ENCODE data around the gene CC2D1A.
"Not testable (repeated sequence)": the region's sequence is repeated elsewhere in the genome, so short reads cannot be mapped to it uniquely, and the experiment has no call there.

Gene CC2D1A

DNA sequence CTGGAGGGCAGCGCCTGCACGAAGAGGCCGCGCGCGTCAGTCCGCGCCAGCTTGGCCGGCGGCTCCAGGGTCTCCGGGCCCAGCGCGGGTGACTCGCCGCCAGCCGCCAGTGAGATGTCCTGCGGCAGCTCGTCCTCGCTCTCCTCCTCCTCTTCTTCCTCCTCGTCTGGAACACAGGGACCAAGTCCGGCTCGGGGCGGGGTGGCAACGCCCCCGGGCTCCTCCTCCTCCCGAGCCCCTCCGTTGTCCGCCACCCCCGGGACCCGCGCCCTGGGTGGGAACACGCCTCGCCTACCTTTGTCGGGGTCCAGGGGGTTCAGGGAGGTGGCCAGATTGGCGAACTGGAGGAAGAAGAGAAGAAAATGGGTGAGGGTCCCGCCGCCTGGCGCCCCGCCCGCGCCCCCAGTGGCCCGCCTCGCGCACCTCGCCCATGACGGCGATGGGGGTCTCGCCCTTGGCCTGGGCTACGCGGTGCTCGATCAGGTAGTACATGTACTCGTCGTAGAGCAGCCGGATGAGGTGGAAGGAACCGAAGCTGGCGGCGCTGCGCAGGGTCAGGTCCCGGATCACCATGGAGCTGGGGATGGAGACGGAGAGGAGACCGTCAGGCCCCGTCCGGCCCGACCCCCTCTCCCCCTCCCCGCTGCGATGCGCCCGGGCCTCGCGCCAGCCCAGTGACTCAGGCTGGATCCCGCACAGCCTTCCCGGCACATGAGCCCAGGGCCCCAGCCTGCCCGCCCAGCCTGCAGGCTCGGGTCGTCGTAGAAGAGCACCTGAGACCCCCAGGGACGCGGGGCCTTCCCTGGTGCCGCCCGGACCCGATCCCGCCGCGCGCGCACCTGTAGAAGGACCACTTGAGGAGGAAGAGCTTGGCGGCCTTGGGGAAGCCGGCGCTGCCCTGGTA is 57.0 kb downstream of the CC2D1A start:
- no peak for DNase-seq (ENCODE audit: low read depth)

DNA sequence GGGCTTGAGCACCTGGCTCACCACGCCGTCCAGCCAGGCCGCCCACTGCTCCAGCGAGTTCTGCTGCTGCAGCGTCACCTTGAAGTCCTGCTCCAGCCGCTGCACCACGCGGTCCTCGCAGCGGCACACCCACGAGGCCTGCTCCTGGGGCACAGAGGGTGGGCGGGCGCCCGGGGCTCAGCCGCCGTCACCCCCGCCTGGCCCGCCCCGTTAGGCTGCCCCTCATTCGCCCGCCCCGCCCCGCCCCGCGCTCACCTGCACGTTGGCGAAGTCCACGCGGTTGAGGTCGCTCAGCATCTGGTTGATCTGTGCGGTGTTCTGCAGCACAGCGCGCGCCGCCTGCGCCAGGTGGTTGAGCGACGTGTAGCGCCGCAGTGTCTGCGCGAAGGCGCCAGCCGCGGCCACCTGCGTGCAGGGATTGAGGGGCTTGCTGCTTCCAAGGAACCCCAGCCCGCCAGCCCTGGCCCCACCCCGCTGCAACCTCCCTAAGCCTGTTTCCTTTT is 57.7 kb downstream of the CC2D1A start:
- no peak for DNase-seq (ENCODE audit: low read depth)

DNA sequence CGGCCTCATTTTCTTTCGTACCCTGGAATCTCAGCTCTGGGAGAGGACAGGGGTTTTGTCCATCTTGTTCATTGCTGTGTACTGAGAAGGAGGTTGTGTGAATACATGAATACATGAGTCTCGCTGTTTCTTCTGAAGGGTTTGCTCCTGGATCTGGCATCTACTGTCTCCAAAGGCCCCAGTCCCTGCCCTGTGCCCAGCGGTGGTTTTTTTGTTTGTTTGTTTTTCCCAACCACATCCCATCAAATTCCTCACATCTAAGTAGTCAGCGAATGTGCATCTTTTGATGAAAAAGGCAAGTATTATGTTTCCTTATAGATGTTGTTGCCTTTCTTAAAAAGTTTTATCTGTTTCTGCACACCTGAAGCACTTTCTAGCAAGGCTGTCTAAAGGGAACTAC is 58.8 kb downstream of the CC2D1A start:
- no peak for DNase-seq (ENCODE audit: low read depth)

DNA sequence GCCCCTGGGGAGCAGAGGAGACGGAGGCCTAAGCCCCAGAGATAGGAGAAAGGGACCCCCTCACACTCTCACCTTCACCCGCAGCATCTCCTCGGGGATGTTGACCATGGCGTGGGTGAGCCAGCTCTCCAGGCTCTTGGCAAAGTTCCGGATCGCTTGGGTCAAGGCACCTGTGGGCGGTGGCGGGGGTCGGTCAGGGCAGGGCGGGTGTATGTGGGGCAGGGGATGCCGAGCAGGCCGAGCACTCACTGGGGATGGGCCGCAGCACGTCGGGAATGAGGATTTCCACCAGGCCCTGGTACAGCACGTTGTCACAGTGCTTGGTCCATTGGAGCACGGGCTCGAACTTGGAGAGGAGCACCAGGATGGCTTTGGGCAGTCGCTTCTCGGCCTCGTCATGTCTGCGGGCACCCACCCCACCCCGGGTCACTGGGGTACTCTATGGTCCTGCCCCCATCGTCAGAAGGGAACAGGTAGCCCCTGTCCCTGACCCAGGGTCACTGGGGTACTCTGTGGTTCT is 59.4 kb downstream of the CC2D1A start:
- DNase-seq (ENCODE audit: low read depth), result no peak

DNA sequence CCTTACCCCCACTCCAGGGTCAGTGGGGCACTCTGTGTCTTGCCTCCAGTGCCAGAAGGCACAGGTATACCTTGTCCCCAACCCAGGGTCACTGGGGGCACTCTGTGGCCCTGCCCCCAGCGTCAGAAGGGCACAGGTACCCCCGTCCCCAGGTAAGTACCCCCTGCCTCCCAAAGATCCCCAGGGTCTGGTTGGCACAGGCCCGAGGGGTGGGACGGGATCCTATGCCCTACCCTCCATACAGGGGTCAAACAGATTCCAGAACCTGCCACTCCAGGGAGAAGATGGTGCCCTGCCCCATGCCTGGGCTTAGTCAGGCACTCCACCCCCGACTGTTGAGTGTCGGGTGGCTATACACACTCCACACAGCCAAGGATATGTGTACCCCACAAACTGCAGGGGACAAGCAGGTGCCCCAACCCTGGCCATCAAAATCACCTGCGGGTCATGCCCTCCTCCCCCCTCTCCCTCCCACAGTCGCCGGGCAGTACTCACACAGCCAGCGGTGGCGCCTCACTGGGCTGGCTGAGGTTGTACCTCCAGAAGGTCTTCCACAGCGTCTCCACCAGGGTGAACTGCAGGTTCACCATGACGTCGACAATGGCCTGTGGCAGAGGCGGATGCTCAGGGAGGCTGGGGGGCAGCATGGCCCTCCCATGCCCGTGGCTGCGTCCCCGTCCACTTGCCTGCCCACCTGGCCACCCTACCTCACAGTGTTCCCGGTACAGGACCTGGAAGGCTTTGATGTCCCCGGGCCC is 60.1 kb downstream of the CC2D1A start:
- DNase-seq (ENCODE audit: low read depth), result no peak

DNA sequence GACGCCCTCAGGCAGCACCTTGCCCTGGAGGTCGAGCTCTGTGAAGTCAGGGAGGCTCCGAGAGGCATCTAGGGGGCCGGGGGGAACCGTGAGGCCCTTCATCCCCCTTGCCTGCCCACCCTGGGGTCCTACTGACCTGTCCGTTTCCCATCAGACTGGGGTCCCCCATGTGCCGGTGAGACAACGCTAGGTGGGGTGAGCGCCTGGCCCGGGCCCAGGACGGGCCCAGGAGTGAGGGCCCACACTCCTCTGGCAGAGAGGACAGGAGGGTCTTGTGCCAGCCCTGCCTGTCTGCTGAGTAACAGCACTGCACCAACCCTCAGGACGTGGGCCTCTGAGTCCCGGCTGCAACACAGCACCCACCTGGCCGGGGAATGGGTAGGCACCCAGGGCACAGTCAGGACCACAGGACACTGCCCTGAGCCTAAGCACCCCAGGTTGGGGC is 60.7 kb downstream of the CC2D1A start:
- DNase-seq (ENCODE audit: low read depth), result no peak

DNA sequence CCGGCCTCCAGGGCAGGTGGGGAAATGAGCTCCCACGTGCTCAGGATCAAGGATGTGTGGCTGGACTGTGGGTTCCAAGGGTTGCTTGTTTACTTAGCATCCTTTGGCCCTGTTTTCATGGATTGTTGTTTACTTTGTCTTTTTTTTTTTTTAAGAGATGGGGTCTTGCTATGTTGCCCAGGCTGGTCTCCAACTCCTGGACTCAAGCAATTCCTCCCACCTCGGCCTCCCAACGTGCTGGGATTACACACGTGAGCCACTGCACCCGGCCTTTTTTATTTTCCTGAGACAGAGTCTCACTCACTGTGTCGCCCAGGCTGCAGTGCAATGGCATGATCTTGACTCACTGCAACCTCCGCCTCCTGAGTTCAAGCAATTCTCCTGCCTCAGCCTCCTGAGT is 61.2 kb downstream of the CC2D1A start:
- not testable (repeated sequence) for DNase-seq (ENCODE audit: low read depth)

DNA sequence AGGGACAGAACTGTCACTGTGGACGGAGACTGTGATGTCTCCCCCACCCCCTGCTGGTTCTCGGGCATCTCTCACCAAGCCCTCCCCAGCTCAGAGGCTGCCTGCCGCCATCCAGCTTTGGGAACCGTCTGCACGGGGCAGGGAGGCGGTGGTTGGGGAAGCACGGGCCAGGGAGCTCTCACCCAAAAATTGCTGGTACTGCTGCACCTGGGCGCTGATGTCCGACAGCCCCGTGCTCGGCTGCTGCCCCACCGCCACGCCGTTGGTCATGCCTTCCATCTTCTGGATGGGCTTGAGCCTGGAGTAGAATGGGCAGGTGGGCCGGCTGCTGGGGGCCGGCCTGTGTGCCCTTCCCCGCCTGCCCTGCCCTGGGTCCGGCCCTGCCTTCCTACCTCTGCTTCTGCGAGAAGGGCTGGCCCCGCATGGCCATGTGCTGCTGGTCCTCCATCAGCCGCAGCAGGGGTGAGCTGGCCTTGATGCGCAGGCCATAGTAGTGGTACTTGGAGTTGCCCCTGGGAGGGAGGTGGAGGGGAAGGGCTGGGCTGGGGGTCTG is 62.5 kb downstream of the CC2D1A start:
- DNase-seq (ENCODE audit: low read depth), result no peak

DNA sequence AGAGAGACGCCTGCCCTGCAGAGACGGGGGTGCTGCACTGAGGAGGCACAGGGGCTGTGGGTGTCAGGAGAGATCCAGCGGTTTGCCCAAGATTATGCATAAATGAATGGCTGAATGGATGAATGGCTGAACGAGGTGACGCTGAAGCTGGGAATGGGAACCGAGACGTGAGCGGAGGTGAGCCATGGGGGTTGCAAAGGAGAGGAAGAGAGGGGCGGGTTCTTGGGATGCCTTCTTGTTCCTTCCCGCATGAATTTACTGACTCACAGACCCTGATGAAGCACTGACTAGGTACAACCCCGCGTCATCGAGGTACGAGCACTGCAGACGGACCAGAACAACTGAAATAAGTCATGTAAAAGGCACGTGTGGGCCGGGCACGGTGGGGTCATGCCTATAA is 63.0 kb downstream of the CC2D1A start:
- DNase-seq (ENCODE audit: low read depth), result no peak

DNA sequence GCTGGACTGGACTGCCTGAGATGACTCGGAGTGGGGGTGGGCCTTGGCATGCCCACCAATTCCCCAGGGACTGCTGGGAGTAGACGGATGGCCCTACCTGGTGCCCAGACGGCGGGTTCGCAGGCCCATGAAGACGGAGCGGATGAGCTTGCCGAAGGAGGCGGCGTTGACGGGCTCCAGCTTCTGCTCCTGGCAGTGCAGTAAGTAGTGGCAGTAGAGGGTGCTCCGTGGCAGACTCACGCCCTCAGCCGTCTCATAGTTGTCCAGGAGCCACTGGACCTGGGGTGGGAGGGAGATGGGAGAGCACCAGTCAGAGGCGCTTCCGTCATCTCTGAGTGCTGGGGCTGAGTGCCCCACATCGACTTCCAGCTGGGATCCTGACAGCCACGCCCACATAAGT is 63.9 kb downstream of the CC2D1A start:
- DNase-seq (ENCODE audit: low read depth), result no peak

DNA sequence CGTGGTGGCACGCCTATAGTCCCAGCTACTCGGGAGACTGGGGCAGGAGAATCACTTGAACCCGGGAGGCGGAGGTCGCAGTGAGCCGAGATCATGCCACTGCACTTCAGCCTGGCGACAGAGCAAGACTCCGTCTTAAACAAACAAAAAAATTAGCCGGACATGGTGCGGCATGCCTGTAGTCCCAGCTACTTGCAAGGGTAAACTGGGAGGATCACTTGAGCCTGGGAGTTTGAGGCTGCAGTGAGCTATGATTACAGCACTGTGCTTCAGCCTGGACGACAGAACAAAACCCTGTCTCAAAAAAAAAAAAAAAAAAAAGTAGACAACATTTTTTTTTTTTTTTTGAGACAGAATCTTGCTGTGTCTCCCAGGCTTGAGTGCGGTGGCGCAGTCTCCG is 65.9 kb downstream of the CC2D1A start:
- DNase-seq (ENCODE audit: low read depth), result not testable (repeated sequence)

DNA sequence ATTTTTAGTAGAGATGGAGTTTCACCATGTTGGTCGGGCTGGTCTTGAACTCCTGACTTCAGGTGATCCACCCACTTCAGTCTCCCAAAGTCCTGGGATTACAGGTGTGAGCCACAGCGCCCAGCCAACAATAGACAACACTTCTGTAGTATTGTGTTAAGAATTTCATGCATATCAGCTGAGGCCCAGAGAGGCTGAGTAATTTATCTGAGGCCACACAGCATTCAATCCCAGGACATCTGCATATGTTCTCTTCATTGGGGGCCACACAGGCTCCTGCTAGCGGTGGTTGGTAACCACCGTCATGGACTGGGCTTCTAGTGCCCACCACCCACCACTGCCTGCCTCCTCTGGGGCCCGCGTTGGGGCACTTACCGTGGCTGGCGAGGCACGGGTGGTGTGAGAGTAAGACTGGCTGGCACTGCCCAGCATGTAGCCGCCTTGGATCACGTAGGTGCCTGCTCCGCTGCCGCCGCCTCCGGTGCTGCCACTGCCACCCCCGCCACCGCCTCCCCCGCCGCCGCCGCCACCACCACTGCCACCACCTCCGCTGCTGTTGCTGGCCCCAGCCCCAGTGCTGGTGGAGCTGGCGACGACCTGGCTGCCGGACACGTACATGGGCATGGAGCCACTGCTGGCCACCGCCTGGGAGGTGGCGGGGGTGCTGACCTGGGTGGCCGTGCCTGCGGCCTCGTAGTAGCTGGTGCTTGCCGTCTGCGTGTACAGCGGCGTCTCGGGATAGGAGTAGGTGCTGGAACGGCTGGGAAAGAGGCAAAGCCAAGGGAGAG is 66.6 kb downstream of the CC2D1A start:
- DNase-seq (ENCODE audit: low read depth), result no peak

DNA sequence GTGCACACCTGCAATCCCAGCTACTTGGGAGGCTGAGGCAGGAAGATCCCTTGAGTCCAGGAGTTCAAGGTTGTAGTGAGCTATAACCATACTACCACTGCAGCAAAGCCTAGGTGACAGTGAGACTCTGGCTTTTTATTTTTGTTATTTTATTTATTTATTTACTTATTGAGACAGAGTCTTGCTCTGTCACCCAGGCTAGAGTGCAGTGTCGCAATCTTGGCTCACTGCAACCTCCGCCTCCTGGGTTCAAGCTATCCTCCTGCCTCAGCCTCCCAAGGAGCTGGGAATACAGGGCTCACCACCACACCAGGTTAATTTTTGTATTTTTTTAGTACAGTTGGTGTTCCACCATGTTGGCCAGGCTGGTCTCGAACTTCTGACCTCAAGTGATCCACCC is 67.5 kb downstream of the CC2D1A start:
- not testable (repeated sequence) for DNase-seq (ENCODE audit: low read depth)

DNA sequence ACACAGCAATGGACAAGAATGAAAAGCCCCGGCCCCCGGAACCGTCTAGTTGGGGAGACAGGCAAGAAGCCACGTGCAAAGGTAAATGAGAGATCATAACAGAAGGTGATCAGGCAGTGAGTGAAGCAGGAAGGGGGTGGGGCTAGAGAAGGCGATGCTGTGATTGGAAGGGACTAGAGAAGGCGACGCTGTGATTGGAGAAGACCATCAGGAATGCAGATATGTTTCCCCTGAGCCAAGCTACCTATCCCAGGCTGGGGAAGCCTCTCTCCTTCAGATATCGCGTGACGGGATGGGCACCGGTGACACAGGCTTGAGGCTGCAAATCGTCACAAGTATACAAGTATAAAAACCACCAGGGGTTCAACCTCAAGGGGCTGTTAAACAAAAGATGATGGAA is 68.1 kb downstream of the CC2D1A start:
- DNase-seq (ENCODE audit: low read depth), result no peak

DNA sequence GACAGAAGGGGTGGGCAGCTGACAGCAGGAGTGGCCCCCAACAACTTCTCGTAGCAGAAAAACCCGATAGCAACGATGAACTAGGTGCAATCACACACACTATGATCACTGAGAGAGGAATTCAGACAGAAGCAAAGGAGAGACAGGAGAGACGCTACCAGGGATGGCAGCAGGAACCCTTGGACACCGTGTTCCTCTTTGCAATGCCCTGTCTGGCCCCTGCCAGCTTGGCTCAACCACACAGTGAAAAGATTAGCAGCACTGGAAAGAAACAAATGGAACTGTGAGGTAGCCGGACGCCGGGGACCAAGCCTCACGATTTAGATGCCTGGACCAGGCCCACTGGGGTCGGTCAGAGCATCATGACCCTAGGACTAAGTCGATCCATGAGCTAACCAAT is 69.9 kb downstream of the CC2D1A start:
- no peak for DNase-seq (ENCODE audit: low read depth)

DNA sequence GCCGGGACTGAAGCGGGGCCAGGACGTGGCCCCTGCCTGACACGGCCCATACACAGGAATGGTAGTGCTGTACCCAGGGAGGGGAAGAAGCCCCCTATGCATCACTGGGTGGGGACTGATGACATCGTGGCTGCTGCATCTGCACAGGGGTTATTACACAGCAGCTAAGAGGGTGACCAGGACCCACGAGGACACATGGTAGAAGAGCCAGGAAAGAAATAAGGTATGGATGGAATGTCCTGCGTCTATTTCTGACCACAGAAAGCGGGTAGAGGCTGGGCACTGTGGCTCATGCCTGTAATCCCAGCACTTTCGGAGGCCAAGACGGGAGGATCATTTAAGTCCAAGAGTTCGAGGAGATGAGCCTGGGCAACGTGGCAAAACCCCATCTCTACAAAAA is 70.4 kb downstream of the CC2D1A start:
- no peak for DNase-seq (ENCODE audit: low read depth)

DNA sequence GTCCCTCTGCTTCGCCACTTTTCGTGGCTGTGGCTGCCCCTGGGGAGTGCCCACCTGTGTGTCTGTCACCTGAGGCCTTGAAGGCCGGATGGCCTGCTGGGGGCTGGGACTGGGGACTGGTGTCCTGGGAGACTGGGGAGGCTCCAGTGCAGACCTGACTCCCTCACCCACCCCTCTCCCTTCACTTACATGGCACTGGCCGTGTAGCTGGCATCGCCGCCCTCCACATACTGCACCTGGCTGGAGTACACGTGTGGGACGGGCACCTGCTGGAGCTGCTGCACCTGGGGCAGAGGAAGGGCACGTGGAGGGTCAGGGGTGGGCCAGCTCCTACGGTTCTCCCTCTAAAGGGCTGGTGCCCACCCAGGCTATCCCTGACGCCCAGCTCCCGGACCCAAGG is 71.8 kb downstream of the CC2D1A start:
- no peak for DNase-seq (ENCODE audit: low read depth)

DNA sequence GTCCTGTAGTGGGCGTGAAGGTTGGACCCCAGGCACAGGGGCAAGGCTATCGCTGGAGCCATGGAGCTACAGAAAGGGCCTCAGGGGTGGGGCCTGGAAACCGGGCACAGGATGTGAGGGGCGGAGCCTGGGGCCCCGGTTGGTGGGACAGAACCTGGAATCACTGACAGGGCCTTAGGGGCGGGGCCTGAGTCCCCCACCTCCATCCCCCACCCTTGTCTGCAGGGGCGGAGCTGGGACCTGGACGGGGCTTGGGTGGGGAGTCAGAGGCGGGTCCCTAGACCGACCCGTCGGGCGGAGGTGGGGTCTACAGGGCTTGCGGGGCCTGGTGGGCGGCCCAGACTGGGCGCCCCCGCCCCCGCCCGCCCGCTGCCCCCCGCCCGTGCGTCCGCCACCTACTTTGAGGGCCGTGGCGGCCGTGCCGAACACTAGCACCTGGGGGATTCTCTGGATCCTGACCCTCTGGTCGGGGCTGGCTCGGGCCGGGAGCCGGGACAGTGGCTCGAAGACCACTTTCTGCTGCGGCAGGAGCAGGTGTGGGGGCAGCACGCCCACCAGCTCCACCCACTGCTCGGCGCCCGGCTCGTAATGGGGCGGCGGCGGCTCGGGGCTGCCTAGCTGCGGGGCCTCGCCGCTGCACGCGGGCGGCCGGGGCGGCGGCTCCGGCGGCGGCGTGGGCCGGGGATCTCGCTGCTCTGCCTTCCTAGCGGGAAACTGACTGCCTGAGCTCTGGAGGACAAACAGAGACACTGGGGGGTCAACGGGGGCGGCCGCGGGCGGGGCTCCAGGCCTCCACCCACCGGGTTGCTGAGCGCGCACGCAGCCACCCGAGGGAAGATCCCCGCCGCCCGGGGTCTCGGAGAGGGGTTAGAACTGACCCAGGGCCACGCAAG is 72.6 kb downstream of the CC2D1A start:
- no peak for DNase-seq (ENCODE audit: low read depth)

DNA sequence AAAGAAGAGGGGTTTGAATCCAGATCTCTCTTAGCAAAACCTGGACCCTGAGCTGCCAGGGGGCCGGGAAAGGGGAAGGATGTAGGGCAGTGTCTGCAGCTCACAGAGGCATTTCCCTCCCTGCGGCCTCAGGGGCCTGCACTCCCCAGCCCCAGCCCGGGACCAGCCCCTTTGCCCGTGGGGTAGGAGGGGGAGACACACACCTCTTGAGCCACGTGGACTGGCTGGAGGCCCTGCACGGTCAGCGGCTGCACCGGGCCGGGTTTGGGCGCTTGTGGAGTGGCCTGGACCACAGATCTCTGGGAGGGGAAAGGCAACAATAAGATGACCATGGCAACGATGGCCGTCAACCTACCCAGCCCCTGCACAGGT is 73.2 kb downstream of the CC2D1A start:
- no peak for DNase-seq (ENCODE audit: low read depth)

DNA sequence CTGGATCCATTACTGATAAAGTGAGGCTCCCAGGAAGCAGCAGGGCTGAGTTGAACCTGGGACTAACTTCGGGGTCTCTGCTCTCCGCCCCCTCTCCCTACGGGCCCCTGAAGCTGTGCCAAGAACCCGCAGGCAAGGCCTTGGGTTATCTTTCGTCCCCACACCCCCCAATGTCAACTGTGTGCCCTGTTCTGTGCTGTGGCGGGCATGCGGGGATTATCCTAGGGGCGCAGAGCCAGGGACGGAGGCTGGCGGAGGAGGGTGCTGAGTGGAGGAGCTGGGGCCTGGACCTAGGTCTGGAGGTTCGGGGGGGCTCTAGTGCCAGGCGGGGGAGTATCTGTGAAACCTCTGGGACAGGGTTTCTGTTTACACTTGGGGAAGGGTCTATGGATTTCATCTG is 73.7 kb downstream of the CC2D1A start:
- no peak for DNase-seq (ENCODE audit: low read depth)

DNA sequence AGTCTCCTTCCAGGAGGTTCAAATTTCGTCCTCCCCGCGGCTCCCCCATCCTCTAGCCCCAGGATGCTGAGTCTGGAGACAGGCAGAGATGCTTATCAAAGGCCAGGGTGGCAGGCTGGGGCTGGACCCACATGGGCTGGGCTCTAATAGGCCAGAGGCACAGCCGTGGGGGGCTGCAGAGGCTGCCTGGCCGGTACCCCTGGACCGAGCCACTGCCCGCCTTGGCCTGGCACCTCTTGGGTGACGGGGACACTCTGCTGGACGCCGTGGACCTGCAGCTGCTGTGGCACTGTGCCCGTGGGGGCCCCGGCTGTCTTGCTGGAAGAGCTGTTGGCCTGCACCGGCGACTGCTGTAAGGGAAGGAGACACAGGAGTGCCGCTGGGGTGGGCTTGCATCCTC is 74.3 kb downstream of the CC2D1A start:
- DNase-seq (ENCODE audit: low read depth), result no peak

Data from activated T-cell treated with anti-CD3 and anti-CD28 coated beads for 48 hours (primary cell).